GM12875 (cell line): Measurements from ENCODE around the gene EML4.

ENCODE experiments used
- H3K4me3 ChIP-seq: one replicate; pipeline ENCODE4 v1.5.1; 2011; ENCODE audit warnings: low read depth, low read length, control low read depth
- CTCF ChIP-seq: IDR thresholded peaks from 2 replicates; pipeline ENCODE4 v1.5.1; 2011; ENCODE audit warnings: low read depth, mild to moderate bottlenecking, control low read depth, inconsistent platforms, low read length, moderate library complexity, borderline replicate concordance; ENCODE audit not compliant: insufficient read depth

Gene EML4

GRCh38 chr2:42192652-42193566 is 23.8 kb downstream of the EML4 start:
- H3K4me3 ChIP-seq: no peak overlapping the region
- no peak for TF ChIP-seq CTCF

GRCh38 chr2:42193722-42194187 is 24.6 kb downstream of the EML4 start:
- no peak for TF ChIP-seq CTCF

GRCh38 chr2:42194428-42194827 is 25.3 kb downstream of the EML4 start:
- no peak overlapping the region for H3K4me3 ChIP-seq
- no peak for TF ChIP-seq CTCF

More at GRCh38 chr2:42193722-42194187, 24.6 kb downstream of the EML4 start:
- no peak overlapping the region for H3K4me3 ChIP-seq

GRCh38 chr2:42195559-42195958 is 26.4 kb downstream of the EML4 start:
- TF ChIP-seq CTCF: no peak
- no peak overlapping the region for H3K4me3 ChIP-seq

GRCh38 chr2:42196070-42196402 is 26.9 kb downstream of the EML4 start:
- no peak for TF ChIP-seq CTCF
- no peak overlapping the region for H3K4me3 ChIP-seq

GRCh38 chr2:42196403-42197267 is 27.5 kb downstream of the EML4 start:
- no peak overlapping the region for H3K4me3 ChIP-seq
- TF ChIP-seq CTCF: peak; percentile 34; the same call in 1 of the 2 replicates
